Measurements from ENCODE around the gene PROX1.

The PROX1 gene

GRCh38 chr1:214005708-214006107, 17.9 kb downstream of the PROX1 start:
- Histone ChIP-seq H3K36me3 (no peaks in the 10 kb centered on the region), H3K4me1 (ENCODE audit: control insufficient read depth in 1 of 2, insufficient read depth in 1 of 2, low read depth in 1 of 2, low read length in 1 of 2) (no peaks in the 10 kb centered on the region), H3K4me3 (ENCODE audit: low read depth in 1 of 2, low read length in 1 of 2) (no peak overlapping the region), H3K9me3 (no peaks in the 10 kb centered on the region), H3K27me3 (peaks cover 4% of the 10 kb centered on the region), H3K27ac (no peak overlapping the region)
- TF ChIP-seq, protein P1, sequence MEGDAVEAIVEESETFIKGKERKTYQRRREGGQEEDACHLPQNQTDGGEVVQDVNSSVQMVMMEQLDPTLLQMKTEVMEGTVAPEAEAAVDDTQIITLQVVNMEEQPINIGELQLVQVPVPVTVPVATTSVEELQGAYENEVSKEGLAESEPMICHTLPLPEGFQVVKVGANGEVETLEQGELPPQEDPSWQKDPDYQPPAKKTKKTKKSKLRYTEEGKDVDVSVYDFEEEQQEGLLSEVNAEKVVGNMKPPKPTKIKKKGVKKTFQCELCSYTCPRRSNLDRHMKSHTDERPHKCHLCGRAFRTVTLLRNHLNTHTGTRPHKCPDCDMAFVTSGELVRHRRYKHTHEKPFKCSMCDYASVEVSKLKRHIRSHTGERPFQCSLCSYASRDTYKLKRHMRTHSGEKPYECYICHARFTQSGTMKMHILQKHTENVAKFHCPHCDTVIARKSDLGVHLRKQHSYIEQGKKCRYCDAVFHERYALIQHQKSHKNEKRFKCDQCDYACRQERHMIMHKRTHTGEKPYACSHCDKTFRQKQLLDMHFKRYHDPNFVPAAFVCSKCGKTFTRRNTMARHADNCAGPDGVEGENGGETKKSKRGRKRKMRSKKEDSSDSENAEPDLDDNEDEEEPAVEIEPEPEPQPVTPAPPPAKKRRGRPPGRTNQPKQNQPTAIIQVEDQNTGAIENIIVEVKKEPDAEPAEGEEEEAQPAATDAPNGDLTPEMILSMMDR (IDR thresholded peaks at IDR 0.05): no peak

DNA sequence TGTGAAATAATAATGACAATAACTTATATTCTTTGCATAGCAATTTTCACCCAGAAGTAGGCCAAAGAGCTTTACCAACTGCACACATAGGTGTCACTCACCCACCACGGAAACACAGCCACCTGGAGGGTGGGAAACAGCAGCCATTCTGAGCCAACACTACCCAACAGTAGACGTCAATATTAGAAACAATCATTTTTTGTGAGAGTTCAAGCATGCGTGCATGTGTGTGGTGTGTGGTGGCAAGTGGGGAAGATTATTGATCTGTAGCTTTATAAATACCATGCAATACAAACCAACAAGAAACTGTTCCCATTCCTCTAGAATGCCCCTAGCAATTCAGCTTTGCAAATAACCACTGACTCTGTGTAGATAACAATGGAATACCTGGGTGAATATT, 19.1 kb downstream of the PROX1 start:
- Histone ChIP-seq H3K9me3 (no peaks in the 10 kb centered on the region), H3K27me3 (no peaks in the 10 kb centered on the region), H3K4me1 (ENCODE audit: control insufficient read depth in 1 of 2, insufficient read depth in 1 of 2, low read depth in 1 of 2, low read length in 1 of 2) (no peaks in the 10 kb centered on the region), H3K27ac (no peak overlapping the region), H3K4me3 (ENCODE audit: low read depth in 1 of 2, low read length in 1 of 2) (no peak overlapping the region), H3K36me3 (no peaks in the 10 kb centered on the region)
- TF ChIP-seq, protein P1 (IDR thresholded peaks at IDR 0.05): no peak

DNA sequence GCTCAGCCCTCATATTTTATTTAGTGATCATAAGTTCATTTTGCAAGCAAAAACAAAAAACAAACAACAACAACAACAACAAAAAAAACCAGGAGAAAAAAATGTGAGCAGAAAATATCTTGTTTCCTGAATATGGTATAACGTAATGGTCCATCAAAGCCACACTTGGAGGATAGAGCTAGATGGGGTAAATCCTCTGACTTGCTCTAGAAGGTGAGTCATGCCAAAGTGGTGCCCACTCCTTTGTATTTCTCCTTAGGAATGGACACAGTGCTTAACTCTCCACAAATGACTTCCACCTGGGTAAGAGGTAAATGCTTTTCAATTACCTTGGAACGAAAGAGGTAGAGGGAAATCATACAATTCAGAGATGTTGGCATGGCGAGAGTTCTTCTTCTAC, 20.6 kb downstream of the PROX1 start:
- no peaks in the 10 kb centered on the region for H3K9me3 ChIP-seq
- no peaks in the 10 kb centered on the region for H3K27me3 ChIP-seq
- TF ChIP-seq, protein P1 (IDR thresholded peaks at IDR 0.05): no peak
- H3K4me3 ChIP-seq (ENCODE audit: low read depth in 1 of 2, low read length in 1 of 2): no peak overlapping the region
- no peak overlapping the region for H3K27ac ChIP-seq
- H3K4me1 ChIP-seq (ENCODE audit: control insufficient read depth in 1 of 2, insufficient read depth in 1 of 2, low read depth in 1 of 2, low read length in 1 of 2): no peaks in the 10 kb centered on the region
- H3K36me3 ChIP-seq: no peaks in the 10 kb centered on the region

DNA sequence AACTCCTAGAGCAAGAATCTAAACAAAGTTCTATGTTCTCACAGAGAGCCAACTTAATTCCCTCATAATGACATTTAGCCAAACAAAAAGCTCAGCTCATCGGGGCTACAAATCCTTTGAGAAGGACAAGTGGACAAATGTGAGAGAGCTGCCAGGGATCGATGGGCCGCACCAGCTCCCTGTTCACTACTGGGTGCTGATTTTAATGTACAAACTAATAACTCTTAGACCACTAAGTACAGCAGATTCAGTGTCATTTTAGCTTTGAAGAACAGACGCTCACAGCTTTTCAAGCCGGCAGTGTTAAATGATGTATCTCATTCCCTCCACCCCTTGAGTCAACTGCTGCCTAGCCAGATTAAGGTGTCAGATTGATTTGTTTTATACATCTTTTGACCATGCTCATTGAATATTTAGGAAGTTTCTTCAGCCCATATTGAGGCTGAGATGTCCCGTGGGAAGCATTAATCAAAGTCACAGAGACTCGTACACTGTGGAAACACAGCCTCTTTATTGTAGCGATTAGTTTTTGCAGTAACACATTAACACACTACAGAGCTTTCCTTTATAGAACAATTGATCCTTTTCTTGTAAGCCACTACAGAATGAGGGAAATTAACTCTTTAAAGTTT, 21.1 kb downstream of the PROX1 start:
- H3K27me3 ChIP-seq: no peaks in the 10 kb centered on the region
- TF ChIP-seq, protein P1 (IDR thresholded peaks at IDR 0.05): no peak
- H3K27ac ChIP-seq: no peak overlapping the region
- no peak overlapping the region for H3K4me3 ChIP-seq (ENCODE audit: low read depth in 1 of 2, low read length in 1 of 2)
- no peaks in the 10 kb centered on the region for H3K36me3 ChIP-seq
- H3K4me1 ChIP-seq (ENCODE audit: control insufficient read depth in 1 of 2, insufficient read depth in 1 of 2, low read depth in 1 of 2, low read length in 1 of 2): no peaks in the 10 kb centered on the region
- no peaks in the 10 kb centered on the region for H3K9me3 ChIP-seq

GRCh38 chr1:214009423-214010196, 21.8 kb downstream of the PROX1 start:
- TF ChIP-seq, protein P1 (IDR thresholded peaks at IDR 0.05): no peak
- H3K27me3 ChIP-seq: no peaks in the 10 kb centered on the region
- no peak overlapping the region for H3K27ac ChIP-seq

More at GRCh38 chr1:214009423-214010196, 21.8 kb downstream of the PROX1 start:
- no peak overlapping the region for H3K4me3 ChIP-seq (ENCODE audit: low read depth in 1 of 2, low read length in 1 of 2)
- H3K36me3 ChIP-seq: no peaks in the 10 kb centered on the region
- H3K9me3 ChIP-seq: no peaks in the 10 kb centered on the region
- no peaks in the 10 kb centered on the region for H3K4me1 ChIP-seq (ENCODE audit: control insufficient read depth in 1 of 2, insufficient read depth in 1 of 2, low read depth in 1 of 2, low read length in 1 of 2)
